ENCODE data around the gene PKIG. TPM values are rescaled to one million over a fixed set of nuclear protein-coding genes. Genes with fewer than 3 reads are reported as not detected.

The PKIG gene
- total RNA-seq, 4 donors from 2014 or later = 67.1 to 250 (median 145) TPM

- Histone ChIP-seq H3K36me3 (no peaks in the 10 kb centered on the region), H3K27me3 (no peaks in the 10 kb centered on the region), H3K4me3 (no peak overlapping the region), H3K27ac (peak overlapping the region; percentile 51 to 63), H3K9me3 (no peaks in the 10 kb centered on the region), H3K4me1 (no peaks in the 10 kb centered on the region)
- intact Hi-C loops (cut with DNase I; ENCODE audit: low total_unique reads) = no loop called here
- no peak for TF ChIP-seq POLR2A (IDR thresholded peaks at IDR 0.05)
- TF ChIP-seq CTCF (IDR thresholded peaks at IDR 0.05) = no peak
- no peak for DNase-seq
These were observed 32.9 kb downstream of the PKIG start for GRCh38 chr20:44615169-44615791.

- Histone ChIP-seq H3K4me3 (no peak overlapping the region), H3K4me1 (no peaks in the 10 kb centered on the region), H3K36me3 (no peaks in the 10 kb centered on the region), H3K9me3 (no peaks in the 10 kb centered on the region), H3K27ac (peak overlapping the region; percentile 51 to 63), H3K27me3 (no peaks in the 10 kb centered on the region)
- no peak for DNase-seq
- intact Hi-C loops (cut with DNase I; ENCODE audit: low total_unique reads) = no loop called here
- TF ChIP-seq POLR2A (IDR thresholded peaks at IDR 0.05) (no peak), CTCF (IDR thresholded peaks at IDR 0.05) (no peak)
These were observed 33.7 kb downstream of the PKIG start for GRCh38 chr20:44615876-44616603.

DNA sequence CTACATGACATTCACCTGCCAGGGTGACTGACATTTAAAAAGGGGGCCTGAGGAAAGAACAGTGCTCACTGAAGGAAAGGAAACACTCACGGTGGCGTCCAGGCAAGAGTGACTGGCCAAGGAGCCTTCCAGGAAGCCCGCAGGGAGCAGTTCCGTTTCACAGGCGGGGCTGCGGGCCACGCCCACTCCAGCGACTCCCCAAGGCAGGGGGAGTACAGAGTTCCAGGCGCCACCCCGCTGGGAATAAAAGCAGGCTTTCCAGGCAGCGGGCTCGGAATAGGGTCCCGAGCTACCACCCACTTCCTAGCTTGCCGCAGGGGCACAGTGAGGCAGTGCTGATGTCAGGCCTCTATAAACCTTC is 34.2 kb downstream of the PKIG start:
- DNase-seq = peak in 1 of 2 donors; percentile 39
- H3K27me3 ChIP-seq = no peaks in the 10 kb centered on the region
- peak overlapping the region in 1 of 2 donors; percentile 63 for H3K27ac ChIP-seq
- intact Hi-C loops (cut with DNase I; ENCODE audit: low total_unique reads) = no loop called here
- no peak for TF ChIP-seq POLR2A (IDR thresholded peaks at IDR 0.05)
- no peak for TF ChIP-seq CTCF (IDR thresholded peaks at IDR 0.05)
- no peaks in the 10 kb centered on the region for H3K4me1 ChIP-seq
- no peaks in the 10 kb centered on the region for H3K9me3 ChIP-seq
- H3K4me3 ChIP-seq = no peak overlapping the region
- H3K36me3 ChIP-seq = no peaks in the 10 kb centered on the region

DNA sequence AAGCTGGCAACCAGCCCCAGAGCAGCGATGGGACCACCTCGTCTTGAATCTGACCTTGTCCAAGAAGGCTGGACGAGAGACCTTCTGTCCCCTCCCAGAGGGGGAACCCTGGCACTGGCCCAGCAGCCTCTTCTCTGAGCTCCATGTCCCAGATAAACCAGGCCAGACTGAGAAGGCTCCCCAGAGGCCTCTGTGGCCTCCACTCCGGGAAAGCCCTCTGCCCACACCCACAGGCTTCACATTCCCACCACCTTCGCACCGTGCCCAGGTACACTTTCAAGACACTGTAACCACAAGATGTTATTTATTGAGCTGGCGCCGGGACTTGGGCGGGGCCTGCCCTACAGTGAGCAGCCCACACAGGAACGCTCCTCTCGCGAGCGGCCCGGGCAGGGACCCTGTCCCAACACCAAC is 35.9 kb downstream of the PKIG start:
- no peak overlapping the region for H3K27ac ChIP-seq
- DNase-seq = no peak
- no peak overlapping the region for H3K4me3 ChIP-seq

More for the DNA sequence above, 35.9 kb downstream of the PKIG start:
- Histone ChIP-seq H3K36me3 (no peaks in the 10 kb centered on the region), H3K27me3 (no peaks in the 10 kb centered on the region), H3K4me1 (no peaks in the 10 kb centered on the region), H3K9me3 (no peaks in the 10 kb centered on the region)
- TF ChIP-seq POLR2A (IDR thresholded peaks at IDR 0.05) = no peak
- TF ChIP-seq CTCF (IDR thresholded peaks at IDR 0.05) = no peak
- intact Hi-C loops (cut with DNase I; ENCODE audit: low total_unique reads) = no loop called here
